Activated CD4-positive, alpha-beta T cell treated with anti-CD3 and anti-CD28 coated beads for 24 hours (primary cell): ENCODE data around the gene OR51B4.
"Not testable (repeated sequence)": the region's sequence is repeated elsewhere in the genome, so short reads cannot be mapped to it uniquely, and the experiment has no call there.

Experiments
- DNase-seq, 2 donors: peaks; one replicate each; pipeline ENCODE4 v3.0.0-alpha.2; 2020; ENCODE audit warnings: low read depth in 2 of 2

The OR51B4 gene

DNA sequence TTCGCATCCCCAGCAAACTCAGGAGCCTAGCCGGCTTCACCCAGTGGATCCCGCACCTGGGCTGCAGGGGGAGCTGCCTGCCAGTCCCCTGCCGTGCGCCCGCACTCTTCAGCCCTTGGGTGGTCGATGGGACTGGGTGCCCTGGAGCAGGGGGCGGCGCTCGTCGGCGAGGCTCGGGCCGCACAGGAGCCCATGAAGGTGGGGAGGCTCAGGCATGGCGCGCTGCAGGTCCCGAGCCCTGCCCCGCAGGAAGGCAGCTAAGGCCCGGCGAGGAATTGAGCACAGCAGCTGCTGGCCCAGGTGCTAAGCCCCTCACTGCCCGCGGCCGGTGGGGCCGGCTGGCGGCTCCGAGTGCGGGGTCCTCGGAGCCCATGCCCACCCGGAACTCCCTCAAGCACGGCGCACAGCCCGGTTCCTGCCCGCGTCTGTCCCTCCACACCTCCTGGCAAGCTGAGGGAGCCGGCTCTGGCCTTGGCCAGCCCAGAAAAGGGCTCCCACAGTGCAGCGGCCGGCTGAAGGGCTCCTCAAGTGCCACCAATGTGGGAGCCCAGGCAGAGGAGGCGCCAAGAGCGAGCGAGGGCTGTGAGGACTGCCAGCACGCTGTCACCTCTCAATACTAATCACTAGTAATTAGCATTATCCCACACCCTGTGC is 7.3 kb downstream of the OR51B4 start:
- not testable (repeated sequence) for DNase-seq

DNA sequence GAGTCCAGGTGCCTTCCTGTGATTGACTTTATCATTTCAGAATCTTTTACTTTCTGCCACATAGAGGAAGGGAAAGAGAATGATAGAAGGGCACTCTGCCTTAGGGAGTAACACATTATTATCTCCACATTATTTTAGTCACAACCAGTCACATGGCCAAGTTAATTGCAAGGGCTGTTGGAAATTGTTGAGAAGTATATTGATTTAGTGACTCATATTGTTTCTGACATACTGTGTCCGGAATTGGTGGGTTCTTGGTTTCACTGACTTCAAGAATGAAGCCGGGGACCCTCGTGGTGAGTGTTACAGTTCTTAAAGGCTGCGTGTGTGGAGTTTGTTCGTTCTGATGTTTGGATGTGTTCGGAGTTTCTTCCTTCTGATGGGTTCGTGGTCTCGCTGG is 8.7 kb downstream of the OR51B4 start:
- no peak for DNase-seq

DNA sequence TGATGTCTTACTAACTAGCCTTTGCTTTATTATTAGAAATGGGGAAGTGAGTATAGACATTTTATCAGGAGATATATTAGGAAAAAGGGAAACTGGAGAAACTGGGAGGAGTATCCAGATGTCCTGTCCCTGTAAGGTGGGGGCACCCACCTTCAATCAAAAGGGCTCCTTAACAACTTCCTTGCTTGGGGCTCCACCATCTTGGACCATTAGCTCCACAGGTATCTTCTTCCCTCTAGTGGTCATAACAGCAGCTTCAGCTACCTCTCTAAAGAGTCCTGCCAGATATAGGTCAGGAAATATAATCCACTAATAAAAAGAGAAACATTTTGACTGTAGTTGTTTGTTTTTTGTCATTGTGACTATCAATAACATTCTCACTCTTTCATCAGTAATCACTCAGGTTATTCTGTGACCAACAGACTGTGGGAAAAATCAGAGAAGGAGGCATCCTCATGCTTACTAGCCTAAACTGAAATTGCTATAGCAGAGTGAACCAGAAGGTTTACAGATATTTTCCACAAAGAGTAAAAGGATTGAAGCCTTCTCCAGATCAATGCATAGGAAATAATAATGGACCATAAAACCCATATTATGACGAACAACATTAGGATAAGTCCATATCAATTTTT is 10.4 kb downstream of the OR51B4 start:
- DNase-seq = no peak

DNA sequence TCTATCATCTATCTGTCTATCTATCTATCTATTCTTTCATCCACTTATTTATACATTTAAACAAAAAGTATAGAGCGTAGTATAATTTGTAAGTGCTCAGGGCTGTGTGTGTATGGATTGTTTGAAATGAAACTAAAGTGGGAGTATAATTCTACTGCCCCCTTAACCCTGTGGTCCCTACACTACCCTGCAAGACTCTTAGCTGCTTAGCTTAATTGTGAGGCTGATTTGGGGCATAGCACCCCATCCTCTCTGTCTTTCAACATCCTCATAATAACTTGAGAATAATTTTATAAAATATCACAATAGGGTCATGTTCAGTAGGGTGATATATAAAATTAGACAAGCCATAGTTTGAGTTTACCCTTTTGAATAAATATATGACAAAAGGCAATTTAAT is 11.6 kb downstream of the OR51B4 start:
- no peak for DNase-seq

DNA sequence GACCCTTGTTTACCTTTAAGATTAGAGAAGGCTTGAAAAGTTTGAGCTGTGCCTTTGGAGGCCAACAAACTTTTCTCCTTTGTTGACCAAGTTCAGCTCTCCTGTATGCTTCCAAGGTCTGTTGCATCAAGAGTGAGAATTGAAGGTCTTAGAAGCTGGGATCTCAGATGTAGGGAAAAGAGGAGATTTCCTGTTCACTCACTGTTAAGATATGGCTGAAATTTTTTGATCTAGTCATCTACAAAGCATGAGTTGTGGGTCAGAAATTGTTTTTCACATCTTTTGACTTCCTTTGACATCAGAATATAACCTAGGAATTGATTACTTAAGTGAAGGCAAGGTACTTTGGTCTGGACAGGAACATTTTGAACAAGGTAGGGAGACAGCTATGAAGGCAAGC is 12.1 kb downstream of the OR51B4 start:
- no peak for DNase-seq

DNA sequence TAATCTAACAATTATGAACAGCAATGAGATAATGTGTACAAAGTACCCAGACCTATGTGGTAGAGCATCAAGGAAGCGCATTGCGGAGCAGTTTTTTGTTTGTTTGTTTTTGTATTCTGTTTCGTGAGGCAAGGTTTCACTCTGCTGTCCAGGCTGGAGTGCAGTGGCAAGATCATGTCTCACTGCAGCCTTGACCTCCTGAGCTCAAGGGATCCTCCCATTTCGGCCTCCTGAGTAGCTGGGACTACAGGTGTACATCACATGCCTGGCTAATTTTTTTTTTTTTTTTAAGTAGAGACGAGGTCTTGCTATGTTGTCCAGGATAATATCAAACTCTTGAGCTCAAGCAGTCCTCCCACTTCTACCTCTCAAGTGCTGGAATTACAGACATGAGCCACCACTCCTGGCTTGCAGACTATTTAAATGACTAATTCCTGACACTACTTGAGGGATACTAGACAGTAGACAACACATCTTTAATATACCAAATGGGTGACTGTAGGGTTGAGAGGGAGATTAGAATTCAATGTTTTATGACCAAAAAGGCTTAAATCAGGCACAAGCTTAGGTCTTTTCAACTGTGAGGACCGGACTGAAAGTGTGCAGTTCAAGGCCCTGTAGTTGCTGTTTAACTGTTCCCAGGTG is 12.7 kb downstream of the OR51B4 start:
- no peak for DNase-seq

DNA sequence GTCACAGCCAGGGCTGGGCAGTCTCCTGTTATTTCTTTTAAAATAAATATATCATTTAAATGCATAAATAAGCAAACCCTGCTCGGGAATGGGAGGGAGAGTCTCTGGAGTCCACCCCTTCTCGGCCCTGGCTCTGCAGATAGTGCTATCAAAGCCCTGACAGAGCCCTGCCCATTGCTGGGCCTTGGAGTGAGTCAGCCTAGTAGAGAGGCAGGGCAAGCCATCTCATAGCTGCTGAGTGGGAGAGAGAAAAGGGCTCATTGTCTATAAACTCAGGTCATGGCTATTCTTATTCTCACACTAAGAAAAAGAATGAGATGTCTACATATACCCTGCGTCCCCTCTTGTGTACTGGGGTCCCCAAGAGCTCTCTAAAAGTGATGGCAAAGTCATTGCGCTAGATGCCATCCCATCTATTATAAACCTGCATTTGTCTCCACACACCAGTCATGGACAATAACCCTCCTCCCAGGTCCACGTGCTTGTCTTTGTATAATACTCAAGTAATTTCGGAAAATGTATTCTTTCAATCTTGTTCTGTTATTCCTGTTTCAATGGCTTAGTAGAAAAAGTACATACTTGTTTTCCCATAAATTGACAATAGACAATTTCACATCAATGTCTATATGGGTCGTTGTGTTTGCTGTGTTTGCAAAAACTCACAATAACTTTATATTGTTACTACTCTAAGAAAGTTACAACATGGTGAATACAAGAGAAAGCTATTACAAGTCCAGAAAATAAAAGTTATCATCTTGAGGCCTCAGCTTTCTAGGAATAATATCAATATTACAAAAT is 13.4 kb downstream of the OR51B4 start:
- no peak for DNase-seq

DNA sequence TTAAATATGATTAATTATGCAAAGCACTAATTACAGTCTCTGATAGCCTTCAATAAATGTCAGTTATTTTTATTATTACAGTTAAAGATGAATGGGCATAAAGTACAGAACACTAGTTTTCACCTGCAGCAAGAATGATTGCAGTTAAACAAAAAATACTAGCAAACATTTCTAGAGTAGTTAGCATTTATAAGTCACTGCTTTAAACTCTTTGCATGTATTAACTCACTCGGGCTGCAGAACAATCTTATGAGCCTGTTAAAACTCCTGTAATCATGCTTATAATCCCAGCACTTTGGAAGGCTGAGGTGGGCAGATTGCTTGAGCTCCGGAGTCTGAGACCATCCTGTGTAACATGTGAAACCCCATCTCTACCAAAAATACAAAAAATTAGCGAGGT is 14.8 kb downstream of the OR51B4 start:
- no peak for DNase-seq

DNA sequence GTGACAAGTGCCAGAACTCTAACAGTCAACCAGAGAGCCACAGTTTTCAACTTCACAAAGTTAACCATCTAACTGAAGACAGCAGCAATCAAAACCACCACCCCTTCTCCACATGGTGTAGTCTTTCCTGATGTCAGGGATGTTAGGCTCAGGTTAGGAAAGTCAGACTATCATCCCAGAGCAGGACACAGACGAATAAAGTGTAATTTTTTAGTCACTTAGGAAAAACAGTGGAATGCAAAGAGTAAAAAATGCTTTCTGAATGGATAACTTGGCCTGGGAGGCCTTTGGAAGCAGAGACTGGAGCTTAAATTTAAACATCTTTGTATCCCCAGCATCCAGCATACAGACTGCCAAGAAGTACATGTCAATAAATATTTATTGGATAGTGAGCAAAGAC is 15.4 kb downstream of the OR51B4 start:
- DNase-seq = no peak

DNA sequence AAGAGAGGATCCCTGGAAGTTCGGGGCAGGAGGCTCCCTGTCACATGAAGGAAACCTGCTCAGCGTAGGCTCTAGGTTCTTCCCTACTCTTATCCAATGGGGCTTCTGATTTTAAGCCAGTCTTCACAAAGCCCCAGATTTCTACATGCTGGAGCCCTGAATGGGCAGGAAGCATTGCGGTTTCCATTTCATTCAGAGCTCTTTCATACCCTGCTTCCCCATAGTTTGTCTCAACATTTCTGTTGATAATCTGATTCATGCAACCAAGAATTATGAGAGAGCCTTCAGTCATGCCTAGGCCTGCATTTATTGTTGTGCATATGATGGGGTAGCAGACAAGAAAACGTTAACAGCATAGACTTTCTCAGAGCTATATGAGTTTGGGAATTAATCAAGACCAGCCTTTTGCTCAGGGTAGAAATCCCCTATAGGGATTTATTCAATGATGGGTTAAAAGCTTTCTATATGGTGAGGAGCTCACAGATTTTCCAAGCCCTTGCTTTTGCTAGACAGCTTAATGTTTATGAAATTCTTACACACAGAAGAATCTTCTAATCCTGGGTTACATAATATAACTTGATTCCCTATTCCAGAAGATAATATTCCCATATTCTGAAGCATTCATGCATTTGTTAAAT is 15.9 kb downstream of the OR51B4 start:
- no peak for DNase-seq

DNA sequence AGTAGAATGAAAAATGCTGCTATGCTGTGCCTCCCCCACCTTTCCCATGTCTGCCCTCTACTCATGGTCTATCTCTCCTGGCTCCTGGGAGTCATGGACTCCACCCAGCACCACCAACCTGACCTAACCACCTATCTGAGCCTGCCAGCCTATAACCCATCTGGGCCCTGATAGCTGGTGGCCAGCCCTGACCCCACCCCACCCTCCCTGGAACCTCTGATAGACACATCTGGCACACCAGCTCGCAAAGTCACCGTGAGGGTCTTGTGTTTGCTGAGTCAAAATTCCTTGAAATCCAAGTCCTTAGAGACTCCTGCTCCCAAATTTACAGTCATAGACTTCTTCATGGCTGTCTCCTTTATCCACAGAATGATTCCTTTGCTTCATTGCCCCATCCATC is 17.1 kb downstream of the OR51B4 start:
- DNase-seq = no peak

DNA sequence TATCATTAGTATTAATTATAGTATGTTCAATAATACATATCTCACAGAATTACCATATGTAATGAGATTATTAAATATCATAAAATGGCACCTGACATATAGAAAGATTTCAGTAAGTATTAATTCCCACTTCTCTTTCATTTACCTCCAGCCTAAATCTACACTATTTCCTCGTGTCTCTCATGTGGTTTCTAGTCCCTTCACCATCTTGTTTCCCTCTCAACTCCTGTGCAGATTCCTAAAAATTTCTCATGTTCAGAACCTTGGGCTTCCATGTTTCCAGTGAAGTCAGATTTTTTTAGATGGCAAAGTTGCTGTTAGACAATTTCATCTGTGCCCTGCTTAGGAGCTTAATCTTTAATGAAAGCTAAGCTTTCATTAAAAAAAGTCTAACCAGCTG is 17.9 kb downstream of the OR51B4 start:
- DNase-seq = no peak

DNA sequence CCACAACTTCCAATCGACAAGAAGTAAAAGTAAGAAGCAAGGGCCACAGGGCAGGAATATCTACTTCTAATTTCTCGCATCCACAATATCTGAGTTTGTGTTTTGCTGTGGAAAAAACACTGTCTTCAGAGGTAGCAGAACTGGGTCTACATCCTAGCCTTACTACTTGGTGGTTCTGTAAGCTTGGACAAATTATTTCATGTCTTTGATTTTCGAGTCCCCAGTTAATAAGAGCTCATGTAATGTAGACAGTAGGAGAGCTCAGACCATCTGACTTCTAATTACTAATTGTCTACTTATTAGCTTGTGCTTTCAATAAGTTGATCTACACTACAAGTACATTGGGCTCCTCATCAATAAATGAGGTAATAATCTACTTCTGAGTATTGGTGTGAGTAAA is 18.7 kb downstream of the OR51B4 start:
- DNase-seq = no peak

DNA sequence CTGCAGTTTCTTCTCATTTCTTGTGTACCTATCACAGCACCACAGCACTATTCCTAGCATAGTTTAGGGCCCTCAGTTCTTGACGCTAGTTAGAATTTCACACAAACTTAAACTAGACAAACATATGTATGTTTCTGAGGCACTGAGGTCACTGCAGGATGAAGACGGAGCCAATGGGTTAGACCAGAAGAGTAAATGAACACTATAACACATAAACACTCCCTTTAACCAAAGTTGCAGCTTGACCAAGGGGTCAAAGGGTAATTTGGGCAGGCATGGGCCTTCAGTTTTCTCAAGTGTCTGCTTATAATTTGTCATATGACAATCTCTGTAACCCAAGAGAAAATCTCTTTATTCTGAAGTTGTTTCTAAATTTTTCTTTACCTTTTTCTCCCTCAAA is 19.1 kb downstream of the OR51B4 start:
- DNase-seq = no peak

DNA sequence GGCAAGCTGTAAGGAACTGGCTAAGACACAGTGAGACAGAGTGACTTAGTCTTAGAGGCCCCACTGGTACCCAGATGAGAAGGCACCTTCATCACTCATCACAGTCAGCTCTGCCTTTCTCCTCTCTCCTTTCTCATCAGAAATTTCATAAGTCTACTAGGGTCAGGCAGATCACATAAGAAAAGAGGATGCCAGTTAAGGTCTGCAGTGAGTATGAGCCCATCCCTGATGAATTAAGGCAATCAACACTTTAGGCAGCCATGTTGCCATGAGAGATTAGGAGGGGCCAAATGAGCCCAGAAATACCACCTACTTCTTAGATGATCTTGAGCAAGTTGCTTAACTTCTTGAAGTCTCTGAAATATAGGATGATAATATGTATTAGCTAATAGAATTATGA is 20.1 kb downstream of the OR51B4 start:
- DNase-seq = no peak

DNA sequence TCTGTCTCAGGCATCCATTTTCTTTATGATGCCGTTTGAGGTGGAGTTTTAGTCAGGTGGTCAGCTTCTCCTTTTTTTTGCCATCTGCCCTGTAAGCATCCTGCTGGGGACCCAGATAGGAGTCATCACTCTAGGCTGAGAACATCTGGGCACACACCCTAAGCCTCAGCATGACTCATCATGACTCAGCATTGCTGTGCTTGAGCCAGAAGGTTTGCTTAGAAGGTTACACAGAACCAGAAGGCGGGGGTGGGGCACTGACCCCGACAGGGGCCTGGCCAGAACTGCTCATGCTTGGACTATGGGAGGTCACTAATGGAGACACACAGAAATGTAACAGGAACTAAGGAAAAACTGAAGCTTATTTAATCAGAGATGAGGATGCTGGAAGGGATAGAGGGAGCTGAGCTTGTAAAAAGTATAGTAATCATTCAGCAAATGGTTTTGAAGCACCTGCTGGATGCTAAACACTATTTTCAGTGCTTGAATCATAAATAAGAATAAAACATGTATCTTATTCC is 21.1 kb downstream of the OR51B4 start:
- no peak for DNase-seq

DNA sequence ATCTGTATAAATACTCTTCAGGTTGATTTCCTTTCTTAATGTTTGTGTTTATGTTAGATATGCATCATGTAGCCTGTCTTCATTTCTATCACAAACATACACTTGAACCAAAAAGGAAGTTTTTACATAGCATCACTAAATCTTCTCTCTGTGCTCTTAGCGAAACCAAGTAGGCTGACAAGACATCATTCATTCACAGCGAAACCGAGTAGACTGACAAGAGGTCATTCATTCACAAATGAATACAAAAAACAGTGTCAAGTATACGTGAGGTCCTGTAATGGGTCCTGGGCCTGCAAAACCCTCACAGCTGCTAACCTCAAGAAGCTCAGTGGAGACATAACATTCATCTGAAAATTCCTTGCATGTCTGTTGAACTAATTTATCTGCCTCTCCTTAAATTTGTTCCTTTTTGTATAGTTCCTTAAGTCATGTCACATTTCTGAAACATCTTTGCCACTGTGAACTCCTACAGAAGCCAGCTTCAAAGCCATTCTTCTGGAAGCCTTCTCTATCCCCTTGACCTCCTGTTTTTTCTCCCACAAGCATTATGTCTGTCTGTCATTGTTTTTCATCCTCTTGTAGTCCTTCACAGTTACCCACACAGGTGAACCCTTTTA is 22.2 kb downstream of the OR51B4 start:
- DNase-seq = no peak

DNA sequence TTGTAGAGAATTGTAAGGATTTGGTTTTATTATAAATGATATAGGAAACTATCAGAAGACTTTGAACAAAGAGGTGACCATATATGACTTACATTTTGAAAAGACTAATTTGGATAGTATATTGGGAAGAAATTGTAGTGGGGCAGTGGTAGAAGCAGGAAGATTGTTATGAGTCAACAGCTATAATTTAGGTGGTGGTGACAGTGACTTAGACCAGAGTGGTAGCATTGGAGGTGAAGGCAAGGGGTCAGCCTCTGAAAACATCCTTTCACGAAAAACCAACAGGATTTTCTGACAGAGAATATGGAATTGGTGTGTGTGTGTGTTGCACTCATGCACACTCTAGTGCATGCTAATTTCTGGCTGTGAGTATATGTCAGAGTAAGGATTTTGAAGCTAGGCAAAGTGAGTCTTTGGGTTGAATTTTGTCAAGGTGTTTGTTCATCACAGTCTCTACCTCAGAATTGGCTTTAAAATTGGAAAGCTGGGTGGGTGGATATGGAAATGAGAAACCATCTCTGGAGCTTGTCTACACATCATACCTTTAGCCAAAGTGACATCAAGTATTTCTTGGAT is 23.9 kb downstream of the OR51B4 start:
- no peak for DNase-seq

DNA sequence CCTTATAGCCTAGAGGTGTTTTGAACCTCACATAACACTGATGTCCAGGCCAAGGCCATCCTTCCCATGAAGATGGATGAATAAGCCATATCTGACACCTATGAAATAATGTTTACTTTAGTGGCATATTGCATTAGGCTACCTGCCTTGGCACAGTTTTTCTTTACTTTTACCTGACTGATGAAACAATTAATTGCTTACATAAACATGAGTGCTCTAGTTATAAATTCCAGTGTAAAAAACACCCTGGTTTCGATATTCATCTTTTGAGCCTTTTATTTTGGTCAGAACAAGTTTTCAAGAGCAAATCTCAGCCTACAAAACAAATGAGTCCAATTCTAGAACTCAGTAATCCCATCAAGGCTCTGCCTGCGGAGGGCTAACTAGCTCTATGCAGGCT is 25.0 kb downstream of the OR51B4 start:
- no peak for DNase-seq

DNA sequence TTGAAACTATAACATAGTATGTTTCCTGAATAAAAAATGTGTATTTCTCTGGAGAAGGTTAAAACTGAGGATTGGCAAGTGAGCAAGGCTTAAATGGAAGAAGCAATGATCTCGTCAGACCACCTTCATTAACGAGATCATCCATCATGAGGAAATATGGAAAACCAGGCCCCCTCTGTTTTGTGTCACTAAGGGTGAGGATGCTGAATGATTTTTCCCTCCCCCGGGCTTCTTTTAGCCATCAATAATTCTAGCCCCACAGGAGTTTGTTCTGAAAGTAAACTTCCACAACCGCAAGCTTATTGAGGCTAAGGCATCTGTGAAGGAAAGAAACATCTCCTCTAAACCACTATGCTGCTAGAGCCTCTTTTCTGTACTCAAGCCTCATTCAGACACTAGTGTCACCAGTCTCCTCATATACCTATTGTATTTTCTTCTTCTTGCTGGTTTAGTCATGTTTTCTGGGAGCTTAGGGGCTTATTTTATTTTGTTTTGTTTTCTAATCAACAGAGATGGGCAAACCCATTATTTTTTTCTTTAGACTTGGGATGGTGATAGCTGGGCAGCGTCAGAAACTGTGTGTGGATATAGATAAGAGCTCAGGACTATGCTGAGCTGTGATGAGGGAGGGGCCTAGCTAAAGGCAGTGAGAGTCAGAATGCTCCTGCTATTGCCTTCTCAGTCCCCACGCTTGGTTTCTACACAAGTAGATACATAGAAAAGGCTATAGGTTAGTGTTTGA is 26.2 kb downstream of the OR51B4 start:
- no peak for DNase-seq
